Pancreas (tissue), 10 donors: ENCODE results near the gene KRAS. TPM values are rescaled to one million over a fixed set of nuclear protein-coding genes. Genes with fewer than 3 reads are reported as not detected.

Experiments
- ATAC-seq, 4 donors: fragments of 200-7000 bp; cut with Tn5 transposase; one replicate each; pipeline versions ENCODE4 v1.8.0 to v1.9.1; 2020; ENCODE audit warnings: mild to moderate bottlenecking in 4 of 4, moderate library complexity in 4 of 4
- DNase-seq, 6 donors: peaks; one replicate each; pipeline ENCODE4 v3.0.0-alpha.2; 2020
- FAIRE-seq: peaks from 2 replicates; lab custom pipeline; 2012; peaks lifted over from hg19 to GRCh38; lab: Jason Lieb, UNC
- H3K27ac ChIP-seq, 4 donors: fragments of 200-600 bp; sonication (generic); 1 replicate in 3 of 4; 2 replicates in 1 of 4; pipeline versions ENCODE4 v1.5.0 to v1.8.0; 2020
- H3K27me3 ChIP-seq, 4 donors: fragments of 200-600 bp; one replicate each; pipeline ENCODE4 v1.8.0; 2021
- H3K36me3 ChIP-seq, 3 donors: fragments of 200-600 bp; sonication (generic) in 1 of 3; one replicate each; pipeline versions ENCODE4 v1.5.0 to v1.8.0; 2020 to 2021
- H3K4me1 ChIP-seq, 3 donors: fragments of 200-600 bp; one replicate each; pipeline ENCODE4 v1.8.0; 2021
- H3K4me3 ChIP-seq, 4 donors: fragments of 200-600 bp; sonication (generic) in 2 of 4; one replicate each; pipeline versions ENCODE4 v1.5.0 to v1.8.0; 2020 to 2021
- H3K9me3 ChIP-seq, 4 donors: fragments of 200-600 bp; one replicate each; pipeline ENCODE4 v1.8.0; 2021
- WGBS, 2 donors: extraction: QIAGEN DNeasy Blood & Tissue Kit; methylation state at CpG; one replicate each; pipeline ENCODE4 v1.1.7; 2013; 5-methylcytosine and 5-hydroxymethylcytosine counted together
- intact Hi-C, 3 donors: fragments of 100-400 bp; cut with DNase I; formaldehyde crosslinking; loops; one replicate each; pipeline versions ENCODE4 v1.11.1 to v1.14.2; 2022
- polyA plus RNA-seq, 2 donors: library from polyadenylated mRNA; stranded (reverse); fragments of 200-250 nt; gene quantifications; one replicate each; pipeline ENCODE4 v1.2.3, GENCODE V29; 2013
- total RNA-seq, 6 donors: library from RNA; stranded (reverse); fragmentation: NEBNext Ultra II Directional in 4 of 6; extraction: Animal tissue kit (Norgen Biotek cat#: 25700) in 4 of 6; gene quantifications; one replicate each; pipeline versions ENCODE4 v1.2.1 to v1.2.4, GENCODE V29; 2021 to 2023
- TF ChIP-seq, protein P1 (sequence below), 4 donors: fragments of 200-600 bp; sonication (generic) in 3 of 4; IDR thresholded peaks; one replicate each; pipeline versions ENCODE4 v1.5.0 to v1.8.0; 2021; ENCODE audit warnings: antibody characterized with exemption in 4 of 4
- donor health status: healthy with polysubstance abuse.
- donor health status: DM: no; HTN: no; CAD: no; lungs with moderate emphysema.
- donor health status: DM: no; HTN: no; CAD: no.
- donor health status: control.
- donor health status: control.
- donor health status: Bipolar disorder and iron deficiency.
- donor health status: DM: yes; HTN: yes; CAD: no.
- donor health status: DM: no; HTN: no; CAD: no.
- donor health status: DM: no; HTN: no; CAD: no.
- donor health status: DM: yes; HTN: yes; CAD: no.

Gene KRAS
- total and polyA plus RNA-seq, 8 donors = 3.1 to 17.6 (median 8.2) TPM

DNA sequence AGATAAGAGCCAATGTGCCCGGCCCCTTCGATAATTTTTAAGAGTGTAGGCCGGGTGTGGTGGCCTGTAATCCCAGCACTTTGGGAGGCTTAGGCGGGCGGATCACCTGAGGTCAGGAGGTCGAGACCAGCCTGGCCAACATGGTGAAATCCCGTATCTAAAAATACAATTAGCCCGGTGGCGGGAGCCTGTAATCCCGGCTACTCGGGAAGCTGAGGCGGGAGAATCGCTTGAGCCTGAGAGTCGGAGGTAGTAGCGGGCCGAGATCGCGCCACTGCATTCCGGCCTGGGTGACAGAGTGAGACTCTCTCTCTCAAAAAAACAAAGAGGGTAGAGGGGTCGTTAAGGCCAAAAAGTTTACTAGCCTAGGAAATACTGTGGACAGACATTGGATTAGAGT, 2.6 kb downstream of the KRAS start:
- Histone ChIP-seq H3K4me1 (peaks cover 10 to 19% (median 14%) of the 10 kb centered on the region in 3 donors), H3K27ac (no peak overlapping the region), H3K27me3 (no peaks in the 10 kb centered on the region), H3K4me3 (no peak overlapping the region), H3K9me3 (no peaks in the 10 kb centered on the region), H3K36me3 (no peaks in the 10 kb centered on the region)
- TF ChIP-seq, protein P1, sequence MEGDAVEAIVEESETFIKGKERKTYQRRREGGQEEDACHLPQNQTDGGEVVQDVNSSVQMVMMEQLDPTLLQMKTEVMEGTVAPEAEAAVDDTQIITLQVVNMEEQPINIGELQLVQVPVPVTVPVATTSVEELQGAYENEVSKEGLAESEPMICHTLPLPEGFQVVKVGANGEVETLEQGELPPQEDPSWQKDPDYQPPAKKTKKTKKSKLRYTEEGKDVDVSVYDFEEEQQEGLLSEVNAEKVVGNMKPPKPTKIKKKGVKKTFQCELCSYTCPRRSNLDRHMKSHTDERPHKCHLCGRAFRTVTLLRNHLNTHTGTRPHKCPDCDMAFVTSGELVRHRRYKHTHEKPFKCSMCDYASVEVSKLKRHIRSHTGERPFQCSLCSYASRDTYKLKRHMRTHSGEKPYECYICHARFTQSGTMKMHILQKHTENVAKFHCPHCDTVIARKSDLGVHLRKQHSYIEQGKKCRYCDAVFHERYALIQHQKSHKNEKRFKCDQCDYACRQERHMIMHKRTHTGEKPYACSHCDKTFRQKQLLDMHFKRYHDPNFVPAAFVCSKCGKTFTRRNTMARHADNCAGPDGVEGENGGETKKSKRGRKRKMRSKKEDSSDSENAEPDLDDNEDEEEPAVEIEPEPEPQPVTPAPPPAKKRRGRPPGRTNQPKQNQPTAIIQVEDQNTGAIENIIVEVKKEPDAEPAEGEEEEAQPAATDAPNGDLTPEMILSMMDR (IDR thresholded peaks at IDR 0.05) = no peak
- DNase-seq (no peak), FAIRE-seq (no peak), ATAC-seq (no peak)
- 96 to 98% methylated on average over 20 of the region's 20 CpGs for WGBS, 2 donors
- intact Hi-C loops = no loop called here

DNA sequence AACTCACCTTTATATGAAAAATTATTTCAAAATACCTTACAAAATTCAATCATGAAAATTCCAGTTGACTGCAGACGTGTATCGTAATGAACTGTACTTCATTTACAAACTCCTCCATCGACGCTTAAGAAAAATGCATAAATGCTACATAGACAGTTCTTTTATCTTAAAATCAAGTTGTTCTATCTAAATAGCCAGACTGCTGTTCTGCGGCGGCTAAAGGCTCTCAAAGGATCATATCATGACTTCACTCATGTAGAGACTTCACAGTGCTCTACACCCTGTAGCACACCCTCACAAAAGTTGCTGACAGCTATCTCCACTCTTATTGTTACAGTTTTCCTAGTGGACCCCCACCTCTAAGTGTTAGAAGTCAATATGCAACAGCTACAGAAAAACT, 5.2 kb downstream of the KRAS start:
- H3K4me3 ChIP-seq = no peak overlapping the region
- ATAC-seq = no peak
- H3K36me3 ChIP-seq = no peaks in the 10 kb centered on the region
- DNase-seq = no peak
- intact Hi-C loops = no loop called here
- H3K9me3 ChIP-seq = no peaks in the 10 kb centered on the region
- no peaks in the 10 kb centered on the region for H3K27me3 ChIP-seq
- no peak overlapping the region for H3K27ac ChIP-seq
- peaks cover 6 to 24% (median 7%) of the 10 kb centered on the region in 3 donors for H3K4me1 ChIP-seq
- WGBS, 2 donors = 95 to 97% methylated on average over 6 of the region's 6 CpGs
- TF ChIP-seq, protein P1 (IDR thresholded peaks at IDR 0.05) = no peak
- FAIRE-seq = no peak

DNA sequence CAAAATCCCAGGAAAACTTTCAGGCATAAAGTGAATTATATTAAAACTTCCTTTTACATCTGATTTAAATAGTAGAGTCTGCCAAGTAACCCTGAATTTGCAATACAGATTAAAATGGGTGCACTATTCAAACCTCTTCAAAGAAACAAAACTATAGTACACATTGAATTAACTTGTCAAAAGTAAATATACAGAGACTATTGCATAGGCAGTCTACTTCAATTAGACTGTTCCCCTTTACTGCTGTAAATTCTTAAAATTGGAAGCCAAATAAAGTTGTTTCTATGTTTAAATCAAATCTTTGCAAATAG, 7.1 kb downstream of the KRAS start:
- no peak for DNase-seq
- peaks cover 6 to 14% (median 7%) of the 10 kb centered on the region in 3 donors for H3K4me1 ChIP-seq
- H3K9me3 ChIP-seq = no peaks in the 10 kb centered on the region
- TF ChIP-seq, protein P1 (IDR thresholded peaks at IDR 0.05) = no peak
- no peak overlapping the region for H3K4me3 ChIP-seq
- no peak for FAIRE-seq
- H3K27ac ChIP-seq = peak overlapping the region in 2 of 4 donors; percentile 33 to 69
- H3K36me3 ChIP-seq = no peaks in the 10 kb centered on the region
- intact Hi-C loops = no loop called here
- H3K27me3 ChIP-seq = no peaks in the 10 kb centered on the region
- ATAC-seq = peak in 1 of 4 donors; percentile 15

DNA sequence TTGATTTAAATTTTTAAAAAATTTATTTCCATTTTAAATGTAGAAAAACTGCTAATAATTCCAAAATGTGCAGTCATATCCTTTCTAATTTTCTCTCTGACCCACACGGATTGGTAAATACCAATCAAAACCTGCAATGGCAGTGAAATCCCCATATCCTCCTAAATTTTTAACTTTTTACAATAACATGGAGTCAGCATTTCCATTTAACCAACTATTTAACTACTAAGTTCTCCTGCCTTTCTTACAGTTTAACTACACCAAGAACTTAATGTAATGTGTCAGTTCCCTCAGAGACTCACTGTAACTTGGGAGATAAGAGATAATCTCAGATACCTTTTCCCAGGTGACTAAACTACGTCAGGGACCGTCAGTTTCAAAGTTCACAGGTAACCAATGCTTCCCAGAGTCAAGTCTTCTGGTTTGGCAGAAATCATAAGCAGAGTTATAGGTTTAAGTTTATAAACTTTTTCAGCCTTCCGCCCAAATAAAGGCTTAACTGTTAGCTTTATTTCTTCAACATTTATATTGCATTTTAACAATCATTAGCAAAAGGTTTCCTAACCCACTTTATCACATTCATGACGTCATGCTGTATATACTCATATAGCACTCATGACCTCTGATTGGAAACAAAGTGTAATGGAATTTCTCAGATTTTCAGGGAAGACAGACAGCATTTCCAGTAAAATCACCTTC, 7.6 kb downstream of the KRAS start:
- DNase-seq = no peak
- intact Hi-C loops = no loop called here
- H3K4me3 ChIP-seq = no peak overlapping the region
- no peaks in the 10 kb centered on the region for H3K36me3 ChIP-seq
- ATAC-seq = peak; percentile 66 to 79 (median 71)
- TF ChIP-seq, protein P1 (IDR thresholded peaks at IDR 0.05) = no peak
- peak overlapping the region in 2 of 4 donors; percentile 33 to 69 for H3K27ac ChIP-seq
- no peaks in the 10 kb centered on the region for H3K9me3 ChIP-seq
- peaks cover 6 to 10% (median 7%) of the 10 kb centered on the region in 3 donors for H3K4me1 ChIP-seq
- H3K27me3 ChIP-seq = no peaks in the 10 kb centered on the region
- no peak for FAIRE-seq
- WGBS, 2 donors = 46 to 58% methylated on average over 5 of the region's 5 CpGs
